ENCODE data around the gene PARN.

- no peak for TF ChIP-seq CTCF (IDR thresholded peaks at IDR 0.05)
- TF ChIP-seq POLR2A (IDR thresholded peaks at IDR 0.05): no peak
These were observed 102.5 kb downstream of the PARN start for GRCh38 chr16:14527411-14528044.
